K562 (cell line): ENCODE results near the gene GPR171. TPM values are rescaled to one million over a fixed set of nuclear protein-coding genes. Genes with fewer than 3 reads are reported as not detected.

ENCODE experiments used
- ATAC-seq: fragments of 200-7000 bp; cut with Tn5 transposase; 3 replicates; pipeline ENCODE4 v1.9.1; 2020; ENCODE audit warnings: moderate library complexity
- Bru-seq: library from RNA; stranded (reverse); fragments of 400-500 nt; gene quantifications from one replicate; lab custom pipeline; 2021; lab: Mats Ljungman, UMichigan
- BruChase-seq, 2 experiments: library from RNA; stranded (reverse); fragments of 400-500 nt; gene quantifications; one replicate each; lab custom pipeline; 2021; lab: Mats Ljungman, UMichigan
- BruUV-seq: library from RNA; stranded (reverse); fragments of 400-500 nt; replicated peaks from 2 replicates; lab custom pipeline; 2021; lab: Mats Ljungman, UMichigan
- CTCF ChIA-PET: fragments of 300-600 bp; formaldehyde crosslinking; extraction: SDS; loops from one replicate; lab custom pipeline; 2021; ENCODE audit warnings: low intra/inter-chr PET ratio; lab: Yijun Ruan, JAX
- POLR2A ChIA-PET: fragments of 300-600, 350-650 bp; sonication (Branson Sonifier 250); formaldehyde crosslinking; extraction: SDS; loops from one replicate; lab custom pipeline; 2021; ENCODE audit warnings: antibody characterized with exemption, inconsistent platforms; lab: Yijun Ruan, JAX
- DNase-seq, 4 experiments: peaks; one replicate each; pipeline versions ENCODE4 v3.0.0 to v3.0.0-alpha.2; 2011 to 2018; ENCODE audit warnings: low spot score in 3 of 4, mixed read lengths in 3 of 4; ENCODE audit errors: extremely low read depth in 1 of 4
- FAIRE-seq: peaks from 2 replicates; lab custom pipeline; 2011; peaks lifted over from hg19 to GRCh38; lab: Jason Lieb, UNC
- H2AFZ ChIP-seq: 2 replicates; pipeline ENCODE4 v1.6.0; 2011; ENCODE audit warnings: low read depth, low read length, control low read depth, inconsistent platforms
- H3K27ac ChIP-seq: fragments of 200-600 bp; 3 replicates; pipeline ENCODE4 v1.8.0; 2011; ENCODE audit warnings: low read depth, mild to moderate bottlenecking, control low read depth, inconsistent platforms, low read length, moderate library complexity, mixed read lengths; ENCODE audit errors: extremely low read depth
- H3K27me3 ChIP-seq, 2 experiments: fragments of 300-600 bp in 1 of 2; 2 replicates in 1 of 2; 3 replicates in 1 of 2; pipeline versions ENCODE4 v1.6.0 to v1.8.0; 2011; ENCODE audit warnings: inconsistent platforms in 2 of 2, low read length in 2 of 2, mild to moderate bottlenecking in 1 of 2, mixed read lengths in 1 of 2, moderate library complexity in 1 of 2; ENCODE audit not compliant: control insufficient read depth in 2 of 2, insufficient read depth in 2 of 2
- H3K36me3 ChIP-seq: fragments of 300-600 bp; 3 replicates; pipeline ENCODE4 v1.8.0; 2011; ENCODE audit warnings: mild to moderate bottlenecking, low read length, inconsistent platforms; ENCODE audit not compliant: control insufficient read depth, insufficient read depth
- H3K4me1 ChIP-seq, 2 experiments: fragments of 200-600 bp in 1 of 2; replicated peaks in 1 of 2; 2 replicates in 1 of 2; 3 replicates in 1 of 2; pipeline versions ENCODE4 v1.5.1 to v1.8.0; 2011; ENCODE audit warnings: inconsistent platforms in 2 of 2, low read length in 2 of 2, mild to moderate bottlenecking in 1 of 2, mixed read lengths in 1 of 2, moderate library complexity in 1 of 2; ENCODE audit not compliant: control insufficient read depth in 2 of 2, insufficient read depth in 2 of 2
- H3K4me2 ChIP-seq: 2 replicates; pipeline ENCODE4 v1.6.1; 2011; ENCODE audit warnings: low read length, control low read depth, inconsistent platforms, mixed read lengths; ENCODE audit not compliant: insufficient read depth
- H3K4me3 ChIP-seq: fragments of 200-600 bp; sonication (generic), shearing (Covaris generic); 2 replicates; pipeline ENCODE4 v1.5.1; 2016; ENCODE audit warnings: control low read depth, inconsistent platforms
- H3K79me2 ChIP-seq: fragments of 200-600 bp; 3 replicates; pipeline ENCODE4 v1.8.0; 2011; ENCODE audit warnings: low read length, inconsistent platforms; ENCODE audit not compliant: control insufficient read depth, insufficient read depth
- H3K9ac ChIP-seq, 2 experiments: 2 replicates each; pipeline versions ENCODE4 v1.6.0 to v1.6.1; 2011; ENCODE audit warnings: low read depth in 2 of 2, low read length in 2 of 2, control low read depth in 1 of 2, inconsistent platforms in 1 of 2, mild to moderate bottlenecking in 1 of 2, mixed read lengths in 1 of 2; ENCODE audit not compliant: insufficient read depth in 1 of 2
- H3K9me1 ChIP-seq: one replicate; pipeline ENCODE4 v1.6.0; 2011; ENCODE audit warnings: inconsistent platforms, mild to moderate bottlenecking, low read length, moderate library complexity; ENCODE audit not compliant: control insufficient read depth, insufficient read depth
- H3K9me3 ChIP-seq: replicated peaks from 2 replicates; pipeline ENCODE4 v1.5.1; 2011; ENCODE audit warnings: low read depth, low read length, inconsistent platforms; ENCODE audit not compliant: control insufficient read depth, insufficient read depth
- H4K20me1 ChIP-seq: replicated peaks from 2 replicates; pipeline ENCODE4 v1.6.1; 2011; ENCODE audit warnings: low read length, inconsistent platforms, mixed read lengths; ENCODE audit not compliant: control insufficient read depth, insufficient read depth
- DIDO1 ChIP-seq: fragments of 450-650 bp; IDR thresholded peaks from 2 replicates; pipeline ENCODE4 v1.6.1; 2016; ENCODE audit warnings: low read depth, missing biosample characterization, missing genetic modification characterization
- DMBX1 ChIP-seq: fragments of 250-450 bp; sonication (Bioruptor Pico); IDR thresholded peaks from 2 replicates; pipeline ENCODE4 v1.8.0; 2022; ENCODE audit warnings: inconsistent platforms, mild to moderate bottlenecking, moderate library complexity, borderline replicate concordance
- RFX7 ChIP-seq: fragments of 250-450 bp; sonication (Bioruptor Pico); IDR thresholded peaks from 2 replicates; pipeline ENCODE4 v1.5.1; 2021; ENCODE audit warnings: mild to moderate bottlenecking
- ZNF174 ChIP-seq: fragments of 250-450 bp; sonication (Bioruptor Pico); IDR thresholded peaks from 2 replicates; pipeline ENCODE4 v1.4.0; 2020; ENCODE audit warnings: mild to moderate bottlenecking
- WGBS: fragments of 100-300 bp; shearing (Covaris generic); methylation state at CpG from one replicate; pipeline ENCODE4 v1.1.6; 2016; ENCODE audit warnings: low coverage, mixed read lengths; ENCODE audit not compliant: insufficient coverage; ENCODE audit errors: missing lambda C conversion rate; 5-methylcytosine and 5-hydroxymethylcytosine counted together
- in situ Hi-C: fragments of 300-500 bp; cut with MboI; formaldehyde crosslinking; loops from 4 replicates; pipeline ENCODE4 v1.15.0; 2018; ENCODE audit warnings: inconsistent platforms, mixed read lengths
- intact Hi-C: fragments of 100-400 bp; cut with micrococcal nuclease; formaldehyde crosslinking; loops from 2 replicates; pipeline ENCODE4 v1.14.2; 2022
- long read RNA-seq, 3 experiments: library from polyadenylated mRNA in 2 of 3; library from RNA in 1 of 3; unstranded in 2 of 3; stranded (forward) in 1 of 3; transcript quantifications; one replicate each; pipeline ENCODE4 v2.0.0, GENCODE V29; 2019 to 2022
- polyA minus RNA-seq, 3 experiments: library from RNA; depleted of rRNA, polyadenylated mRNA; stranded (reverse); fragments of >200 nt; gene quantifications; 2 replicates each; pipeline ENCODE4 v1.2.3, GENCODE V29; 2011
- polyA plus RNA-seq, 8 experiments: library from polyadenylated mRNA; depleted of rRNA in 4 of 8; stranded (reverse) in 5 of 8; unstranded in 3 of 8; fragments of >200 nt; fragmentation: Nextera tagmentation in 2 of 8; fragmentation: Illumina TruSeq in 1 of 8; extraction: Ambion mirVana in 2 of 8; extraction: Trizol in 1 of 8; gene quantifications; 2 replicates each; pipeline versions ENCODE4 v1.2.1 to v1.2.3, GENCODE V29; 2011 to 2014; ENCODE audit warnings: inconsistent platforms in 1 of 8, missing spikeins in 1 of 8
- total RNA-seq, 7 experiments: library from RNA; depleted of rRNA in 6 of 7; stranded (reverse); fragments of >200 nt in 6 of 7; fragmentation: Illumina TruSeq in 2 of 7; extraction: Trizol in 2 of 7; gene quantifications; 2 replicates each; pipeline versions ENCODE4 v1.2.1 to v1.2.3, GENCODE V29; 2011 to 2021; ENCODE audit warnings: low replicate concordance in 1 of 7
- TF ChIP-seq, protein P1 (sequence below): IDR thresholded peaks from 3 replicates; pipeline ENCODE4 v1.6.1; 2011; ENCODE audit warnings: borderline replicate concordance, mild to moderate bottlenecking, moderate library complexity; ENCODE audit not compliant: insufficient read length; ENCODE audit errors: extremely low read depth
- TF ChIP-seq, protein P2 (sequence below): fragments of 450-650 bp; formaldehyde crosslinking; IDR thresholded peaks from 2 replicates; pipeline ENCODE4 v1.4.0; 2020; ENCODE audit warnings: mild to moderate bottlenecking, moderate library complexity

The GPR171 gene, protein sequence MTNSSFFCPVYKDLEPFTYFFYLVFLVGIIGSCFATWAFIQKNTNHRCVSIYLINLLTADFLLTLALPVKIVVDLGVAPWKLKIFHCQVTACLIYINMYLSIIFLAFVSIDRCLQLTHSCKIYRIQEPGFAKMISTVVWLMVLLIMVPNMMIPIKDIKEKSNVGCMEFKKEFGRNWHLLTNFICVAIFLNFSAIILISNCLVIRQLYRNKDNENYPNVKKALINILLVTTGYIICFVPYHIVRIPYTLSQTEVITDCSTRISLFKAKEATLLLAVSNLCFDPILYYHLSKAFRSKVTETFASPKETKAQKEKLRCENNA
- total RNA-seq (2011; cell fraction: chromatin; rRNA removed; ENCODE audit: low replicate concordance) = not detected in 2 replicates
- not detected in 2 replicates for total RNA-seq (2011; cell fraction: nucleolus; rRNA removed)
- not detected in 2 replicates for total RNA-seq (2011; cell fraction: nucleoplasm; rRNA removed)
- total RNA-seq (2014; rRNA removed) (not detected in 2 replicates), total RNA-seq (2014; rRNA removed; fragmentation: Illumina TruSeq; extraction: Trizol) (not detected in 2 replicates), total RNA-seq (2015; rRNA removed; fragmentation: Illumina TruSeq; extraction: Trizol) (not detected in 2 replicates), total RNA-seq (2021) (0.11 TPM in 1 of 2 replicates, not detected in the other), polyA plus RNA-seq (2011; rRNA removed) (not detected in 2 replicates), polyA plus RNA-seq (2014; fragmentation: Illumina TruSeq; extraction: Trizol) (not detected in 2 replicates), polyA plus RNA-seq (2014; fragmentation: Nextera tagmentation; extraction: Ambion mirVana) (not detected), polyA plus RNA-seq (2014; rRNA removed) (not detected in 2 replicates), polyA minus RNA-seq (2011; rRNA and poly(A)+ RNA removed) (not detected in 2 replicates), Bru-seq, nascent RNA (not detected), BruChase-seq, experiment 1, labeled RNA remaining after a 2-hour chase (not detected), BruChase-seq, experiment 2, labeled RNA remaining after a 6-hour chase (not detected)
- polyA plus RNA-seq (2011; cell fraction: cytosol; rRNA removed) = not detected in 2 replicates
- polyA plus RNA-seq (2011; cell fraction: nucleus; rRNA removed) = not detected in 2 replicates
- polyA plus RNA-seq (2012) = not detected in 2 replicates
- polyA minus RNA-seq (2011; cell fraction: cytosol; rRNA and poly(A)+ RNA removed) = not detected in 2 replicates
- polyA minus RNA-seq (2011; cell fraction: nucleus; rRNA and poly(A)+ RNA removed) = not detected in 2 replicates
- long read RNA-seq, experiment 1 = 0 reads
- long read RNA-seq, experiment 2 = 0 reads
- long read RNA-seq, experiment 3 = 0 reads

DNA sequence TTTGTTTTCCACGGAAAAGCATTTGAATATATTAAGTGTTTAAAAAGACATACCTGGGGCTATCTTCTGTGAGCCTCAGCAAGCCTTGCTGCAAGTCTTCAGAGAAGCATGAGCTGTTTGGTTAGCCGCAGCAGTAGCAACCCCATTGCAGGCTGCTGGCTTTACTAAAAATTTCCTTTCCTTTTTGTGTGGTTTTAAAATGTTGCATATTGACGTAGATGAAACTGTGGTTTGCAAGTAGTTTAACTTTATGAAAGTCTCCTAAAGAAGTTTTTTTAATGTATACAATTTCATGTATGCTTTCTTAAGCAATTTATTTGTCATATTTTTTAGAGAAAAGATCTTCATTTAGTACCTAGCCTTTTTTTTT is at the start of gene GPR171:
Gene GPR171 (minus strand): TSS at position 166 of the 370 bp plus-strand sequence. CDS start 3,830 bp downstream, outside the sequence.
- H3K36me3 ChIP-seq = no peaks in the 10 kb centered on the region
- no peaks in the 10 kb centered on the region for H3K4me1 ChIP-seq
- ATAC-seq (no peak), DNase-seq (no peak), FAIRE-seq (no peak)
- intact Hi-C loops = no loop called here
- TF ChIP-seq RFX7 (CRISPR knock-in tag) = no peak
- no peak for TF ChIP-seq DMBX1 (CRISPR knock-in tag)
- TF ChIP-seq ZNF174 (CRISPR knock-in tag) = no peak
- TF ChIP-seq DIDO1 (tag) = no peak
- TF ChIP-seq, protein P1, sequence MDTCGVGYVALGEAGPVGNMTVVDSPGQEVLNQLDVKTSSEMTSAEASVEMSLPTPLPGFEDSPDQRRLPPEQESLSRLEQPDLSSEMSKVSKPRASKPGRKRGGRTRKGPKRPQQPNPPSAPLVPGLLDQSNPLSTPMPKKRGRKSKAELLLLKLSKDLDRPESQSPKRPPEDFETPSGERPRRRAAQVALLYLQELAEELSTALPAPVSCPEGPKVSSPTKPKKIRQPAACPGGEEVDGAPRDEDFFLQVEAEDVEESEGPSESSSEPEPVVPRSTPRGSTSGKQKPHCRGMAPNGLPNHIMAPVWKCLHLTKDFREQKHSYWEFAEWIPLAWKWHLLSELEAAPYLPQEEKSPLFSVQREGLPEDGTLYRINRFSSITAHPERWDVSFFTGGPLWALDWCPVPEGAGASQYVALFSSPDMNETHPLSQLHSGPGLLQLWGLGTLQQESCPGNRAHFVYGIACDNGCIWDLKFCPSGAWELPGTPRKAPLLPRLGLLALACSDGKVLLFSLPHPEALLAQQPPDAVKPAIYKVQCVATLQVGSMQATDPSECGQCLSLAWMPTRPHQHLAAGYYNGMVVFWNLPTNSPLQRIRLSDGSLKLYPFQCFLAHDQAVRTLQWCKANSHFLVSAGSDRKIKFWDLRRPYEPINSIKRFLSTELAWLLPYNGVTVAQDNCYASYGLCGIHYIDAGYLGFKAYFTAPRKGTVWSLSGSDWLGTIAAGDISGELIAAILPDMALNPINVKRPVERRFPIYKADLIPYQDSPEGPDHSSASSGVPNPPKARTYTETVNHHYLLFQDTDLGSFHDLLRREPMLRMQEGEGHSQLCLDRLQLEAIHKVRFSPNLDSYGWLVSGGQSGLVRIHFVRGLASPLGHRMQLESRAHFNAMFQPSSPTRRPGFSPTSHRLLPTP = no peak
- TF ChIP-seq, protein P2, sequence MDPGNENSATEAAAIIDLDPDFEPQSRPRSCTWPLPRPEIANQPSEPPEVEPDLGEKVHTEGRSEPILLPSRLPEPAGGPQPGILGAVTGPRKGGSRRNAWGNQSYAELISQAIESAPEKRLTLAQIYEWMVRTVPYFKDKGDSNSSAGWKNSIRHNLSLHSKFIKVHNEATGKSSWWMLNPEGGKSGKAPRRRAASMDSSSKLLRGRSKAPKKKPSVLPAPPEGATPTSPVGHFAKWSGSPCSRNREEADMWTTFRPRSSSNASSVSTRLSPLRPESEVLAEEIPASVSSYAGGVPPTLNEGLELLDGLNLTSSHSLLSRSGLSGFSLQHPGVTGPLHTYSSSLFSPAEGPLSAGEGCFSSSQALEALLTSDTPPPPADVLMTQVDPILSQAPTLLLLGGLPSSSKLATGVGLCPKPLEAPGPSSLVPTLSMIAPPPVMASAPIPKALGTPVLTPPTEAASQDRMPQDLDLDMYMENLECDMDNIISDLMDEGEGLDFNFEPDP (CRISPR knock-in tag) = no peak
- ChIA-PET POLR2A (no interaction called here), CTCF (no interaction called here)
- no peak within 1 kb of the TSS for H2AFZ ChIP-seq
- WGBS = 3% methylated on average over 3 of the region's 3 CpGs
- H4K20me1 ChIP-seq = no peaks in the 10 kb centered on the region
- H3K4me2 ChIP-seq = no peak within 1 kb of the TSS
- BruUV-seq = no TSS peak
- no peaks in the 10 kb centered on the region for H3K9me1 ChIP-seq
- no peaks in the 10 kb centered on the region; a peak in 2 of 5 replicates for H3K27me3 ChIP-seq
- in situ Hi-C loops = no loop called here
- H3K79me2 ChIP-seq = no peaks in the 10 kb centered on the region
- H3K27ac ChIP-seq = no peak within 1 kb of the TSS
- H3K4me3 ChIP-seq = no peak within 1 kb of the TSS
- no peak within 1 kb of the TSS for H3K9ac ChIP-seq
- no peaks in the 10 kb centered on the region for H3K9me3 ChIP-seq
